Ishikawa (cell line): ENCODE data around the gene EPC2.

Experiments used
- CEBPB ChIP-seq: IDR thresholded peaks from 2 replicates; pipeline ENCODE4 v1.6.1; 2012
- CREB1 ChIP-seq: IDR thresholded peaks from 2 replicates; pipeline ENCODE4 v1.6.1; 2012; ENCODE audit warnings: low read depth
- EGR1 ChIP-seq: IDR thresholded peaks from 2 replicates; pipeline ENCODE4 v1.6.1; 2012
- EP300 ChIP-seq: IDR thresholded peaks from 2 replicates; pipeline ENCODE4 v1.6.1; 2012; ENCODE audit warnings: borderline replicate concordance
- FOXM1 ChIP-seq: IDR thresholded peaks from 2 replicates; pipeline ENCODE4 v1.6.1; 2012; ENCODE audit warnings: low read depth, borderline replicate concordance
- NFIC ChIP-seq: IDR thresholded peaks from 2 replicates; pipeline ENCODE4 v1.6.1; 2012
- RAD21 ChIP-seq: IDR thresholded peaks from 2 replicates; pipeline ENCODE4 v1.6.1; 2012; ENCODE audit warnings: low read depth
- TAF1 ChIP-seq: IDR thresholded peaks from 2 replicates; pipeline ENCODE4 v1.6.1; 2012; ENCODE audit warnings: low read depth, mild to moderate bottlenecking
- YY1 ChIP-seq: IDR thresholded peaks from 2 replicates; pipeline ENCODE4 v1.6.1; 2012; ENCODE audit warnings: low read depth
- ZBTB7A ChIP-seq: IDR thresholded peaks from 2 replicates; pipeline ENCODE4 v1.6.1; 2012; ENCODE audit warnings: low read depth
- TF ChIP-seq, protein P1 (sequence below): IDR thresholded peaks from 2 replicates; pipeline ENCODE4 v1.6.1; 2012
- TF ChIP-seq, protein P2 (sequence below): IDR thresholded peaks from 2 replicates; pipeline ENCODE4 v1.6.1; 2012; ENCODE audit warnings: low read depth, mild to moderate bottlenecking
- TF ChIP-seq, protein P3 (sequence below): IDR thresholded peaks from 2 replicates; pipeline ENCODE4 v1.6.1; 2012

DNA sequence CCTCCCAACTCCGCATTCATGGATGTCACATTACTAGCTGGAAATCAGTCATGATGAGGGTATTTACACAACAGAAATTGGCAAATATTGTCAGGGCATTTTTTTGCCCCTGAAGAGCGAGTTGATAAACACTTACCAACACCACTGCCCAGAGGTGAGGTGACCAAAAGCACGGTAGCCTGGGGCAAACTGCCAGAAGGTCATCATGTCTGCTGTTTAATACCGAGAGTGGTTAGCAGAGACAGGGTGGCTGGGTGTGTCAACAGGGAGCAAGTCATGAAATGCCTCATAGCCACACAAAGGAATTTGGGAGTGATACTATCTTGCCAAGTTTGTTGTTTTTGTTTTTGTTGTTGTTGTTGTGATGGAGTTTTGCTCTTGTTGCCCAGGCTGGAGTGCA lies 37.0 kb upstream of the EPC2 start:
- TF ChIP-seq FOXM1 (no peak), EP300 (no peak), TAF1 (no peak), RAD21 (no peak), NFIC (no peak), YY1 (no peak), ZBTB7A (no peak), CEBPB (no peak), CREB1 (no peak), EGR1 (no peak)
- TF ChIP-seq, protein P1, sequence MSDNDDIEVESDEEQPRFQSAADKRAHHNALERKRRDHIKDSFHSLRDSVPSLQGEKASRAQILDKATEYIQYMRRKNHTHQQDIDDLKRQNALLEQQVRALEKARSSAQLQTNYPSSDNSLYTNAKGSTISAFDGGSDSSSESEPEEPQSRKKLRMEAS, result no peak
- TF ChIP-seq, protein P2, sequence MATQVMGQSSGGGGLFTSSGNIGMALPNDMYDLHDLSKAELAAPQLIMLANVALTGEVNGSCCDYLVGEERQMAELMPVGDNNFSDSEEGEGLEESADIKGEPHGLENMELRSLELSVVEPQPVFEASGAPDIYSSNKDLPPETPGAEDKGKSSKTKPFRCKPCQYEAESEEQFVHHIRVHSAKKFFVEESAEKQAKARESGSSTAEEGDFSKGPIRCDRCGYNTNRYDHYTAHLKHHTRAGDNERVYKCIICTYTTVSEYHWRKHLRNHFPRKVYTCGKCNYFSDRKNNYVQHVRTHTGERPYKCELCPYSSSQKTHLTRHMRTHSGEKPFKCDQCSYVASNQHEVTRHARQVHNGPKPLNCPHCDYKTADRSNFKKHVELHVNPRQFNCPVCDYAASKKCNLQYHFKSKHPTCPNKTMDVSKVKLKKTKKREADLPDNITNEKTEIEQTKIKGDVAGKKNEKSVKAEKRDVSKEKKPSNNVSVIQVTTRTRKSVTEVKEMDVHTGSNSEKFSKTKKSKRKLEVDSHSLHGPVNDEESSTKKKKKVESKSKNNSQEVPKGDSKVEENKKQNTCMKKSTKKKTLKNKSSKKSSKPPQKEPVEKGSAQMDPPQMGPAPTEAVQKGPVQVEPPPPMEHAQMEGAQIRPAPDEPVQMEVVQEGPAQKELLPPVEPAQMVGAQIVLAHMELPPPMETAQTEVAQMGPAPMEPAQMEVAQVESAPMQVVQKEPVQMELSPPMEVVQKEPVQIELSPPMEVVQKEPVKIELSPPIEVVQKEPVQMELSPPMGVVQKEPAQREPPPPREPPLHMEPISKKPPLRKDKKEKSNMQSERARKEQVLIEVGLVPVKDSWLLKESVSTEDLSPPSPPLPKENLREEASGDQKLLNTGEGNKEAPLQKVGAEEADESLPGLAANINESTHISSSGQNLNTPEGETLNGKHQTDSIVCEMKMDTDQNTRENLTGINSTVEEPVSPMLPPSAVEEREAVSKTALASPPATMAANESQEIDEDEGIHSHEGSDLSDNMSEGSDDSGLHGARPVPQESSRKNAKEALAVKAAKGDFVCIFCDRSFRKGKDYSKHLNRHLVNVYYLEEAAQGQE, result no peak
- TF ChIP-seq, protein P3, sequence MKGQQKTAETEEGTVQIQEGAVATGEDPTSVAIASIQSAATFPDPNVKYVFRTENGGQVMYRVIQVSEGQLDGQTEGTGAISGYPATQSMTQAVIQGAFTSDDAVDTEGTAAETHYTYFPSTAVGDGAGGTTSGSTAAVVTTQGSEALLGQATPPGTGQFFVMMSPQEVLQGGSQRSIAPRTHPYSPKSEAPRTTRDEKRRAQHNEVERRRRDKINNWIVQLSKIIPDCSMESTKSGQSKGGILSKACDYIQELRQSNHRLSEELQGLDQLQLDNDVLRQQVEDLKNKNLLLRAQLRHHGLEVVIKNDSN, result no peak
